WTC11 (cell line): ENCODE data around the gene WSCD2.

Source experiments
- ESRRA ChIP-seq: sonication (generic); formaldehyde crosslinking; IDR thresholded peaks from 2 replicates; pipeline ENCODE4 v1.8.1; 2022; ENCODE audit warnings: mild to moderate bottlenecking, missing genetic modification reagents, borderline replicate concordance
- TF ChIP-seq, protein P1 (sequence below): fragments of 200-600 bp; IDR thresholded peaks from 2 replicates; pipeline ENCODE4 v1.8.0; 2022; ENCODE audit warnings: antibody characterized with exemption
- TF ChIP-seq, protein P2 (sequence below): sonication (generic); formaldehyde crosslinking; conservative IDR thresholded peaks from 2 replicates; pipeline ENCODE4 v1.8.1; 2022; ENCODE audit warnings: mild to moderate bottlenecking, missing genetic modification reagents
- TF ChIP-seq, protein P3 (sequence below): sonication (generic); formaldehyde crosslinking; IDR thresholded peaks from 2 replicates; pipeline ENCODE4 v1.8.0; 2022; ENCODE audit warnings: missing genetic modification reagents

DNA sequence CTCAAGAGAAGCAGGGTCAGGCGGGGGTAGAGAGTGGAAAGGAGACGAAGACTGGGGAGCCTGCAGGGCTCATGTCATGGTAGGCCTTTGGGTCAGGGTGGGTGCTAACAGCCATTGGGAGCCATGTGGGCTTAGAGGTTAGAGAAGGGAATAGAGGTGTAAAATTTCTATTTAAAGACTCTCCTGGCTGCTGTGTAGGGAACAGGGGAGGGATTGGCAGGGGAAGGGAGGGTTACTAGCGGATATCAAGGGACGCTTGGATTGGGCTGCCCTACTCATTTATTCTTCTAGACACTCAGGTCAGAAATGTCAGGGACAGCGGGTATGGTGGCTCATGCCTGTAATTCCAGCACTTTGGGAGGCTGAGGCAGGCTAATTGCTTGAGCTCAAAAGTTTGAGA, 18.2 kb downstream of the WSCD2 start:
- no peak for TF ChIP-seq ESRRA (CRISPR knock-in tag)
- TF ChIP-seq, protein P1, sequence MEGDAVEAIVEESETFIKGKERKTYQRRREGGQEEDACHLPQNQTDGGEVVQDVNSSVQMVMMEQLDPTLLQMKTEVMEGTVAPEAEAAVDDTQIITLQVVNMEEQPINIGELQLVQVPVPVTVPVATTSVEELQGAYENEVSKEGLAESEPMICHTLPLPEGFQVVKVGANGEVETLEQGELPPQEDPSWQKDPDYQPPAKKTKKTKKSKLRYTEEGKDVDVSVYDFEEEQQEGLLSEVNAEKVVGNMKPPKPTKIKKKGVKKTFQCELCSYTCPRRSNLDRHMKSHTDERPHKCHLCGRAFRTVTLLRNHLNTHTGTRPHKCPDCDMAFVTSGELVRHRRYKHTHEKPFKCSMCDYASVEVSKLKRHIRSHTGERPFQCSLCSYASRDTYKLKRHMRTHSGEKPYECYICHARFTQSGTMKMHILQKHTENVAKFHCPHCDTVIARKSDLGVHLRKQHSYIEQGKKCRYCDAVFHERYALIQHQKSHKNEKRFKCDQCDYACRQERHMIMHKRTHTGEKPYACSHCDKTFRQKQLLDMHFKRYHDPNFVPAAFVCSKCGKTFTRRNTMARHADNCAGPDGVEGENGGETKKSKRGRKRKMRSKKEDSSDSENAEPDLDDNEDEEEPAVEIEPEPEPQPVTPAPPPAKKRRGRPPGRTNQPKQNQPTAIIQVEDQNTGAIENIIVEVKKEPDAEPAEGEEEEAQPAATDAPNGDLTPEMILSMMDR, result no peak
- TF ChIP-seq, protein P2, sequence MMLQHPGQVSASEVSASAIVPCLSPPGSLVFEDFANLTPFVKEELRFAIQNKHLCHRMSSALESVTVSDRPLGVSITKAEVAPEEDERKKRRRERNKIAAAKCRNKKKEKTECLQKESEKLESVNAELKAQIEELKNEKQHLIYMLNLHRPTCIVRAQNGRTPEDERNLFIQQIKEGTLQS, result no peak
- TF ChIP-seq, protein P3, sequence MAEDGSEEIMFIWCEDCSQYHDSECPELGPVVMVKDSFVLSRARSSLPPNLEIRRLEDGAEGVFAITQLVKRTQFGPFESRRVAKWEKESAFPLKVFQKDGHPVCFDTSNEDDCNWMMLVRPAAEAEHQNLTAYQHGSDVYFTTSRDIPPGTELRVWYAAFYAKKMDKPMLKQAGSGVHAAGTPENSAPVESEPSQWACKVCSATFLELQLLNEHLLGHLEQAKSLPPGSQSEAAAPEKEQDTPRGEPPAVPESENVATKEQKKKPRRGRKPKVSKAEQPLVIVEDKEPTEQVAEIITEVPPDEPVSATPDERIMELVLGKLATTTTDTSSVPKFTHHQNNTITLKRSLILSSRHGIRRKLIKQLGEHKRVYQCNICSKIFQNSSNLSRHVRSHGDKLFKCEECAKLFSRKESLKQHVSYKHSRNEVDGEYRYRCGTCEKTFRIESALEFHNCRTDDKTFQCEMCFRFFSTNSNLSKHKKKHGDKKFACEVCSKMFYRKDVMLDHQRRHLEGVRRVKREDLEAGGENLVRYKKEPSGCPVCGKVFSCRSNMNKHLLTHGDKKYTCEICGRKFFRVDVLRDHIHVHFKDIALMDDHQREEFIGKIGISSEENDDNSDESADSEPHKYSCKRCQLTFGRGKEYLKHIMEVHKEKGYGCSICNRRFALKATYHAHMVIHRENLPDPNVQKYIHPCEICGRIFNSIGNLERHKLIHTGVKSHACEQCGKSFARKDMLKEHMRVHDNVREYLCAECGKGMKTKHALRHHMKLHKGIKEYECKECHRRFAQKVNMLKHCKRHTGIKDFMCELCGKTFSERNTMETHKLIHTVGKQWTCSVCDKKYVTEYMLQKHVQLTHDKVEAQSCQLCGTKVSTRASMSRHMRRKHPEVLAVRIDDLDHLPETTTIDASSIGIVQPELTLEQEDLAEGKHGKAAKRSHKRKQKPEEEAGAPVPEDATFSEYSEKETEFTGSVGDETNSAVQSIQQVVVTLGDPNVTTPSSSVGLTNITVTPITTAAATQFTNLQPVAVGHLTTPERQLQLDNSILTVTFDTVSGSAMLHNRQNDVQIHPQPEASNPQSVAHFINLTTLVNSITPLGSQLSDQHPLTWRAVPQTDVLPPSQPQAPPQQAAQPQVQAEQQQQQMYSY (CRISPR knock-in tag), result no peak
